Midbrain (tissue), 1 donor: ENCODE measurements around the gene IFI35.
"Not testable (repeated sequence)": the region's sequence is repeated elsewhere in the genome, so short reads cannot be mapped to it uniquely, and the experiment has no call there.

Source experiments
- DNase-seq: peaks from one replicate; lab custom pipeline; 2025; lab: John Stamatoyannopoulos, UW

The IFI35 gene

DNA sequence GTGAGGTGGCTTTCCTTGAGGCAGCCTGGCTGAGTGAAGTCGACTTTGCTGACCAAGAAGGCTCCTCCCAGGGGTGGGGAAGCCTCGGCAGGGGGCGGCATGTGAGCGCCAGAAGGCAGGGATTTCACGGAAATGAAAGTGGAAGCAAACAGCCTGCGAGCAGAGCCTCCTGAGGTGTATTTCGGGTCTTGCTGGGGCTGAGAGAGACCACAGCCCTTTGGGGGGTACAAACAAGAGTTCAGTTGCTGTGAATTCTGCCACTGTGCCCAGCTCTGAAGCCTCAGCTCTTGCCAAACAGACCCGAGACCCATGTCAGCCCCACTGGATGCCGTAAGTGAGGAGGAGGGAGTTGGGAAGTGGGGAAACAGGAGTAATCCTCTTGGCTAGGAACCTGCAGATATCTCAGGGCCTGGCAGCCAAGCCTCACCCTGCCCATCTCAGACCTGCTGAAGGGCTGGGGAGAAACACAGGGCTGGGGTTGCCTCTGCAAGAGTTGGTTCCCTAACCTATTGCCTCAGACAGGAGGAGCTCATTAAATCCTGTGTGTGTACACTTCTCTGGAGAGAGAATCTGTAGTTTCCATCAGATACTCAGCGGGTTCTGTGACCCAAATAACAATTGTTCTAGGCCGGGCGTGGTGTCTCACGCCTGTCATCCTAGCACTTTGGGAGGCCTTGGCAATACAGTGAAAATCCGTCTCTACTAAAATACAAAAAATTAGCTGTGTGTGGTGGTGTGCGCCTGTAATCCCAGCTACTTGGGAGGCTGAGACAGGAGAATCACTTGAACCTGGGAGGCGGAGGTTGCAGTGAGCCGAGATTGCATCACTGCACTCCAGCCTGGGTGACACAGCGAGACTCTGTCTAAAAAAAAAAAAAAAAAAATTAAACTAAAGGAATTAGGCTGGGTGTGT, at the start of gene IFI35:
Gene IFI35 (plus strand): TSS at position 146 of the 913 bp plus-strand sequence. CDS start 164 bp downstream, at position 310.
- peak; percentile 76 for DNase-seq

DNA sequence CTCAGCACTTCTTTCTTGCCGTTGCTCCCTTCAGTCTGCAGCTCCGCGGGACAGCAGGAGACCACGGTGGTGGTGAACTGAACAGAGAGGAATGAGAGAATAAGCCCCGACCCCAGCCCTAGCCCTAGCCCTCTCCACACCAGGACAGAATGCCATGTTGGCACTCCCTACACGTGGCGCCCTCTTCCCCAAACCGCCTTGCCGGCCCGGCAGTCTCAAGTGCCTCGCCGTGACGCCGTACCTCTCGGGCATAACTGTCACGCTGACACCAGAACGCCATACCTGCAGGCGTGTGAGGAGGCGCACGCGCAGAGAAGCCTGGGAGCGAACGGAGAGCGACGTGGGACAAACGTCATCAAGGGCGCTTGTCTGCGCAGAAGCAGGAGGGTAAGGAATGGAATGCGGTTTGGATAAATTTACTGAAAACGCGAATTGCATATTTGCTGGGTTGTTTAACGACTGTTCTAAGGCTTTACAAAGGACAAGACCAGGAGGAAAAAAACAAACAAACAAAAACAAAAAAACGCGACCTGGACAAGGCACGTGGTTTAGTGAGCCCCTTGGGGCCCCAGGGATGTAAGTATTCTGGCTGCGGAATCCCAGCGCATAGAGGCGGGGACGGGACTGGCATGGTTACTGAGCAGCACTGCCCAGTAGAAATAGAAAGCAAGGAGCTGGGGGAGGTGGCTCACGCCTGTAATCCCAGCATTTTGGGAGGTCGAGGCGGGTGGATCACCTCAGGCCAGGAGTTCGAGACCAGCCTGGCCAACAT, 42.2 kb upstream of the IFI35 start, which contains the start of gene AARSD1:
Gene AARSD1 (minus strand): TSS at position 294 of the 772 bp plus-strand sequence. CDS start 14 bp downstream, at position 280.
- DNase-seq: peak; percentile 90

DNA sequence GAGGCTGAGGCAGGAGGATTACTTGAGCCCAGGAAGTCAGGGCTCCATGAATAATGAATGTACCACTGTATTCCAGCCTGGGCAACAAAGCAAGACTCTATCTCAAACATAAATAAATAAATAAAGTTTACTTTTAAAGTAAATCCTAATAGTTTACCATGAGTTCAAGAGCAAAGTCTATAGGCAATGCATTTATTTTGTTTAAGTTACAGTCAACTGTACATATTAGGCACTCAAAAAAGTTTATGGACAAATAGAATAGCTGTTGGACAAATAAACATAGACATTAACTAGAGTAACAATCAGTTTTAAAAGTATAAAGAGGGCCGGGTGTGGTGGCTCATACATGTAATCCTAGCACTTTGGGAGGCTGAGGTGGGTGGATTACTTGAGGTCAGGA, 38.7 kb upstream of the IFI35 start:
- no peak for DNase-seq

DNA sequence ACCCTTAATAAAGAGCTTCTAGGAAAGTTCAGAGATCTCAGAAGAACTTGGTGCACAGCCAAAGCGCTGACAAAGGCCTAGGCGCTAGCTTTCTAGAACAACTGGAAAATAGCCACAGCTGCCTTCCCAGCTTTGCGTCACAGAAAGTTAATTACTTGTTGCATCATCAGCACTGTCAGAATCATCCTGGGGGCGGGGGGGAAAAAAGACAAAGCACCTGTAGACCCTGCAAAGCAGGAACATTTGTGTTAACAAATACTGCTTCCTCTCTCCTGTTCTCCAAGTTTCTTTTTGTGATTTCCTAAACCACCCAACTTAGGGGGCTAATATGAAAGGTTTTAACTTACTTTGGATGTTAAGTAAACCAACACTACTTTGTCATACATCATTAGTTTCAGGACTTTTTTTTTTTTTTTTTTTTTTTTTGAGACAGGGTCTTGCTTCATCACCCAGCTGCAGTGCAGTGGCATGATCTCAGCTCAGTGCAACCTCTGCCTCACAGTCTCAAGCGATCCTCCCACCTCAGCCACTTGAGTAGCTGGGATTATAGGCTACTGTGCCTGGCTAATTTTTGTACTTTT, 37.5 kb upstream of the IFI35 start:
- DNase-seq: peak; percentile 16

DNA sequence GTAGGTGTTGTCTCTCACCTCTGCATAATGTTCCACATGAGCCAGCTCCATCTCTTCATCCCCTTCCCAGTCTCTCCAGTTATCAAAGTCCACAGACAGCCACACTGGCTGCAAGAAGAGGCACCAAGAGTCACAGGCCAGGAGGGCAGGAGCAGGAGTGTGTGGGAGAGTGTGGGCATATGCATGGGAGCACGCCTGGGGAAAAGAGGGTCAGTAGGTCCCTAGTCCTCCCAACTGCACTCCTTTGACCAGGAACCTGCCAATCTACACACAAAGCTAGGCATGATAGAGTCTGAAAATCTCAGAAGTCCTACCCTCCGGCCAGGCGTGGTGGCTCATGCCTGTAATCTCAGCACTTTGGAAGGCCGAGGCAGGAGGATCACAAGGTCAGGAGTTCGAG, 35.0 kb upstream of the IFI35 start:
- DNase-seq: no peak

DNA sequence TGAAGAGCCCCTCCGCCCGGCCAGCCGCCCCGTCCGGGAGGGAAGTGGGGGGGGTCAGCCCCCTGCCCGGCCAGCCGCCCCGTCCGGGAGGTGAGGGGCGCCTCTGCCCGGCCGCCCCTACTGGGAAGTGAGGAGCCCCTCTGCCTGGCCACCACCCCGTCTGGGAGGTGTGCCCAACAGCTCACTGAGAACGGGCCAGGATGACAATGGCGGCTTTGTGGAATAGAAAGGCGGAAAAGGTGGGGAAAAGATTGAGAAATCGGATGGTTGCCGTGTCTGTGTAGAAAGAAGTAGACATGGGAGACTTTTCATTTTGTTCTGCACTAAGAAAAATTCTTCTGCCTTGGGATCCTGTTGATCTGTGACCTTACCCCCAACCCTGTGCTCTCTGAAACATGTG, 33.3 kb upstream of the IFI35 start:
- not testable (repeated sequence) for DNase-seq

DNA sequence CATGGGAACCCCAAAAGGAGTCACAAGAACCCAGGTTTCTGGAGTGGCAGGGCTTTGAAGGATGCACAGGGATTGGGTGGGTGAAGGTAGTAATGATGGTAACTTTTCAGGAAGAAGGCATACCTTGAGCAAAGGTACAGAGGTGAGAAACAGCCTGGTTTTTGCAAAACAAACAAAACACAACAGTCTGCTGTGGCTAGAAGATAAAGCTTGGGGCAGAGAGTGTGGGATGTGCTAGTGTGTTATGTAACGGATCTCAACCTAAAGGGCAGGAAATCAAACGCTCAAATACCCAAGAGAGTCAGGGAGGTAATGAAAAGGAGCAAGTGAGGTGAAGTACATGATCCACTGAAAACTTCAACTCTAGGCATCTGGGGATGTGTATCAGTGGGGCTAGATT, 31.3 kb upstream of the IFI35 start:
- no peak for DNase-seq

DNA sequence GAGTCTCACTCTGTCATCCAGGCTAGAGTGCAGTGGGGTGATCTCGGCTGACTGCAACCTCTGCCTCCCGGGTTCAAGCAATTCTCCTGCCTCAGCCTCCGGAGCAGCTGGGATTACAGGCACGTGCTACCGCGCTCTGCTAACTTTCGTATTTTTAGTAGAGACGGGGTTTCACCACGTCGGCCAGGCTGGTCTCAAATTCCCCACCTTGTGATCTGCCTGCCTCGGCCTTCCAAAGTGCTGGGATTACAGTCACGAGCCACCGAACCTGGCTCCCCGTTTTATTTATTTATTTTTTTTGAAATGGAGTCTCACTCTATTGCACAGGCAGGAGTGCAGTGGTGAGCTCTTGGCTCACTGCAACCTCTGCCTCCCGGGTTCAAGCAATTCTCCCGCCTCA, 30.9 kb upstream of the IFI35 start:
- not testable (repeated sequence) for DNase-seq

DNA sequence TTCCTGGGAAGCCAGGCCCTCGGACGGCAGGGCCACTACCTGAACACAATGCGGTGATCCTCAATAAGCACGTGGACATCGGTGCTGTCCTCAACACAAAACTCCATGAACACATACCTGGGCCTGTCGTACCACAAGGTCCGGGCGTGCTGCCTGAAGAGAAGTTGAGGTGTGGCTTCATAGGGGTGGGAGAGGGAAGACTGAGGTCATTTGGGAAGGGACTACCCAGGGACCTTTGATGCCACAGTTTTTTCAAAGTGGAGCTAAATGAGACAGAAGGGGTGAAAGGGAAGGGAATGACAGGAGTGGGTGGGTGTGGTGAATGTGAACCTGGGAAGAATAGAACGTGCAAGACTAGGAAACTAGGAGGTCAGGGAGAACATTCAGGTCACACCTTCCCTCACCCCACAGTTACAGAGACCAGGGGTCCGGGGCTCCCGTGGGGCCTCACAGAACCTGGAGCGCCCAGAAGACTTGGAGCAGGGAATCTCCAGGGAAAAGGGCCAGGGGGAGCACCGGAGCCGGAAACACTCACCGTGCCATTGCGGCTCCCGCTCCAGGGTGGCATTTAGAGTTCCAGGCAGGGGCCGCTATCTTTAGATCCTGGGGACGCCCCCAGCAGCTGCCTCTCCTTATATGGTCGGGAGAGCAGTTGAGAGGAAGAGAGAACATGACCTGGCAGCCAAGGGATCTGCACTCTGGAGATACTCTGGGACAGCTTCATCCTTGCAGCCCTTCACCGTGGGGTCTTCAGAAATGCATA, 26.9 kb upstream of the IFI35 start, which contains the start of gene PTGES3L:
Gene PTGES3L (minus strand): TSS at position 570 of the 763 bp plus-strand sequence. CDS start 27 bp downstream, at position 543.
- no peak for DNase-seq

DNA sequence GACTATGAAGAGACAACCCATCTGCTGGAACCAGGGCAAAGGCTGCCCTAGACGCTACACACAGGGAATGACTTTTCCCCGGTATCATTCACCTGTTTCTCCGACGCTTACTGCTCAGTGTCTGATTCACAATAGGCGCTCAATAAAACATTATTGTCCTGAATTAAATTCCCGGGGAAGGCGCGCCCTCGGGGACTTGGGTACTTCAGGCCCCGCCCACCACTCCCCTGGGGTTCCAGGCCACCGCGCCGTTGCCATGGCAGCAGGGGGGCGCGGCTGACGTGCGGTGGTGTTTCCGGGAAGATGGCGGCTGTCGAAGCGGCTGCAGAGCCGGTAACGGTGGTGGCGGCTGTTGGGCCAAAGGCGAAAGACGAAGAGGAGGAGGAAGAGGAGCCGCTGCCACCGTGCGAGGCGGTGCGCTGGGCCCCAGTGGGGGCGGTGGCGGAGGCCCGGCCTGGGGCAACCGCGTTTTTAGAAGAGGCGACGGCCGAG, 26.3 kb upstream of the IFI35 start, which contains the start of gene RUNDC1:
Gene RUNDC1 (plus strand): TSS at position 292 of the 492 bp plus-strand sequence. CDS start 12 bp downstream, at position 304.
- peak; percentile 89 for DNase-seq

DNA sequence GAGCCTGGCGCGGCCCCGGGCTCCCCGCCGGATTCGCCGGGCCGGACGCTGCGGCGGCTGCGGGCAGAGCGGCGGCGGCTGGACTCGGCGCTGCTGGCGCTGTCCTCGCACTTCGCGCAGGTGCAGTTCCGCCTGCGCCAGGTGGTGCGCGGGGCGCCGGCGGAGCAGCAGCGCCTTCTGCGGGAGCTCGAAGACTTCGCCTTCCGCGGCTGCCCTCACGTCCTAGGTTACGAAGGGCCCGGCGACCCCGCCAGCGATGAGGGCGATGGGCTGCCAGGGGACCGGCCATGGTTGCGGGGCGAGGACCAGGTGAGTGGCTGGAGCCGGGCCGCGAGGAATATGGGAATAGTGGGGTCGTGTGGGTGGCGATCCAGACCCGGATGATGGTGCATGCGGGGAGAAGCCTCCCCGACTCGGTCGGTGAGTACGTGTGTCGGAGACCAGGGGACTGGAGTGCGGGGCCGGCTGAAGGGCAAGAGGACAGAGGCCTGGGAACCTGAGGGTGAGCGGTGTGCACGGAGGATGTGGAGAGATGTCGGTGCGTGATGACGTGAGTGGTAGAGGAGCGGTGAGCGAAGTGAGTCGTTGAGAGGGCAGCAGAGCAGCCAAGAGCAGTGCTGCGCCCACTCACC, 25.7 kb upstream of the IFI35 start:
- DNase-seq: no peak

DNA sequence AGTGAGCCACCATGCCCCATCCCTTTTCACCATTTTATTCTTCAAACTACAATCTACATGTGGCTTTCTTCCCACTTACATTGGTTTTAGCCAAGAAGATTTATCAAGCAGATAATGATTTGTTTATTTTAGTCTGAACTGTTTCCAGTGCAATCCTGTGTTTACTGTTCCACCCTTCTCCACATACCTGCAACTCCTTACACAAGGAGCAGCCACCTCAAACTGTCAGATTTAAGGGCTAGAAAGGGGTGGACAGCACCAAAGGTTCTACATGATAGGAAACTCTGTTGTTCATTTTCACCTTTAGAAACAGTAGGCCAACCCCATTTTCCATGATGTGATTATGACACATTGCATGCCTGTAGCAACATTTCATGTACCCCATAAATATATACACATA, 24.3 kb upstream of the IFI35 start:
- no peak for DNase-seq

DNA sequence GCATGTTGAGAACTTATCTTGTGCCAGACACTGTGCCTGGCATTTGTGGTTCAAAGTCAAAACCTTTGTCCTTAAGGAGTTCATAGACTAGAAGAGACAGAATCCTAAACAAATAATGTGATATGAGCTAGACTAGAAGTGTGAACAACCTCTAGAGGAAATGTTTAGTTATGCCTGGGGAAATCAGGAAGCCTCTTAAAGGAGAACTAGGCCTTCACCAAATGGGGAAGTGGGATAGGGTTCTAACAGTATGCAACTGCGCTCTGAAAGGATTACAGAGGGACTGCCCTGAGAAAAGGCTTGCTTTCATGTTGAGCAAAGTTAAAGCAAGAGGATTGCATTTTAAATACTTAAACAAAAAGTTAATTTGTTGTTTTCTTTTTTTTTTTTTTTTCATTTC, 21.4 kb upstream of the IFI35 start:
- DNase-seq: no peak

DNA sequence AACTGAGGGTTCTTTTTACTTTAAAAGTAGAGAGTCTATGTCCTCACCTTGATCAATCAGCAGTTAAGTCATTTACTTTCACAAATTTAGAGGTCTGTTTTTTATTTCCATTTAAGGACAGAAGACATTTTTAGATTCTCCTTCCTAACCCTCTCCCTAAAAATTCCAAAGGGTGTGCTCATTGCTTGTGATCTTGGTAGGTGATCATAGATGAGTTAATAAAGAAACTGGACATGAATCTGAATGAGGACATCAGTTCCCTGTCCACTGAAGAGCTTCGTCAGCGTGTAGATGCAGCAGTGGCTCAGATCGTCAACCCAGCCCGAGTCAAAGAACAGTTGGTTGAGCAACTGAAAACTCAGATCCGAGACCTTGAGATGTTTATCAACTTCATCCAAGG, 17.4 kb upstream of the IFI35 start:
- DNase-seq: no peak

DNA sequence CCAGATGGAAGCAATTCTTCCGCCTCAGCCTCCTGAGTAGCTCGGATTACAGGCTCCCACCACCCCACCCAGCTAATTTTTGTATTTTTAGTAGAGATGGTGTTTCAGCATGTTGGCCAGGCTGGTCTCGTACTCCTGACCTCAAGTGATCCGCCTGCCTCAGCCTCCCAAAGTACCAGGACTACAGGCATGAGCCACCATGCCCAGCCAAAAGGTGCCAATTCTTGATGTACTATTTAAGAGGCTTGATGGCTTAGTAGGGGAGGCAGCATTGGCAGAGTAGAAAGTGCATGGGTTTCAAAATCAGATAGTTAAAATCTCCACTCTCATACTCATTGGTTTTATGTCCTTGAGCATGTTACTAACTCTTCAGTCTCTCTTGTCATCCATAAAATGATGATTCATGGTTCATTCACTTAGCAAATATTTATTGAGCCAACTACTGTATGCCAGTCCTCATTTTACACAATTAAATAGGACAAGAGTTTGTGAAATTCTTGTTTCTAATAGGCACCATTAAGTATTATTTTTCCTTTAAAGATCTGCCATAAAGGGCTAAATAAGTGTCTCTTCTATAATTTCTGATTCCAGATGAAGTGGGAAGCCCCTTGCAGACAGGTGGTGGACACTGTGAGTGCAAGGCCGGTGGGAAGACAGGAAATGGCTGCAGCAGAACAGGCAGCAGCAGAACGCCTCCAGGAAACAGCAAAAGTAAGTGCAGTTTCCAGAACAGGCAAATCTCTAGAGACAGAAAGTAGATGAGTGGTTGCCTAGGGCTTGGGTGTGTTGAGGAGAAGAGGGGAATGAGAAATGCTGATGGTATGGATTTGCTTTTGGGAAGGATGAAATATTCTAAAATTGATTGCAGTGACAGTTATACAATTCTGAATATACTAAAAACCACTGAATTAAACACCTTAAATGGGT, 16.6 kb upstream of the IFI35 start:
- DNase-seq: no peak

DNA sequence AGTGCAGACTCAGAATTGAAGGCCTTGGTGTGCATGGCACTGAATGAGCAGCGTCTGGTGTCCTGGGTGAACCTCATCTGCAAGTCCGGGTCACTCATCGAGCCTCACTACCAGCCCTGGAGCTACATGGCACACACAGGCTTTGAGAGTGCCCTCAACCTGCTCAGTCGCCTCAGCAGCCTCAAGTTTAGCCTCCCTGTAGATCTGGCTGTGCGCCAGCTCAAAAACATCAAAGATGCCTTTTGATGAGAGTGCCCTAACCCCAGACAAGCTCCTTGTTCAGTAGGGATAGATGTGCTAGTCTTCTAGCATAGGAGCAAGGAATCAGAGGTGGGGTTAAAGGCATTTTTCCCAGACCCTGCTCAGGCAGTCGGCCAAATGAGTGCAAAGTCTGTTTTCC, 15.1 kb upstream of the IFI35 start:
- DNase-seq: no peak

DNA sequence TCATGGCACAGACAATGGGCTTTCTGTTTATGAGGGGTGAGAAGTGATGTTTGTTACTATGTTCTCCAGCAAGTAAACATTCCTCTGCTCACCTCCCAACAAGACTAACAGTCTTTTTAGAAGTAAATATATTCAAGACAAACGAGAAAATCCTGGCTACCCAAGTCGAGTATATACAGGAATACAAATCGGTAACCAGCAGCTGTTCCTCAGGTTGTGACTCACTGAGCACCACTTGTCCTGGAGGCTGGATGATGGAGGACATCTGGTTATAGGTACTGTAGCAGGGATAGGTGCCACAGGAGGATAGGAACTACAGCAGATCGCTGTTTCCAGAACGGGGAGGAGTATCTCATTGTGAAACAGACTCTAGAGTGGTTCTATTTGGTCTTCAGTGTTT, 13.7 kb upstream of the IFI35 start:
- no peak for DNase-seq

DNA sequence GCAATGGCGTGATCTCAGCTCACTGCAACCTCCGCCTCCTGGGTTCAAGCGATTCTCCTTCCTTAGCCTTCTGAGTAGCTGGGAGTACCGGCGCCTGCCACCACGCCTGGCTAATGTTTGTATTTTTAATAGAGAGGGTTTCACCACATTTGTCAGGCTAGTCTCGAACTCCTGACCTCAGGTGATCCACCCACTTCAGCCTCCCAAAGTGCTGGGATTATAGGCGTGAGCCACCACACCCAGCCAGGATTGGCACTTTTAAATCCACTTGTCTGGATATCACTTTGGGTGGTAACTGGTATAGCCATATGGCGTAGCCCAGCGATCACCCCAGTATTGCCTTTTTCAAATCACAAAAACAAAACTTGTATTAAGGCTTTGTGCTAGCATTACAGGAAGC, 12.7 kb upstream of the IFI35 start:
- DNase-seq: not testable (repeated sequence)

DNA sequence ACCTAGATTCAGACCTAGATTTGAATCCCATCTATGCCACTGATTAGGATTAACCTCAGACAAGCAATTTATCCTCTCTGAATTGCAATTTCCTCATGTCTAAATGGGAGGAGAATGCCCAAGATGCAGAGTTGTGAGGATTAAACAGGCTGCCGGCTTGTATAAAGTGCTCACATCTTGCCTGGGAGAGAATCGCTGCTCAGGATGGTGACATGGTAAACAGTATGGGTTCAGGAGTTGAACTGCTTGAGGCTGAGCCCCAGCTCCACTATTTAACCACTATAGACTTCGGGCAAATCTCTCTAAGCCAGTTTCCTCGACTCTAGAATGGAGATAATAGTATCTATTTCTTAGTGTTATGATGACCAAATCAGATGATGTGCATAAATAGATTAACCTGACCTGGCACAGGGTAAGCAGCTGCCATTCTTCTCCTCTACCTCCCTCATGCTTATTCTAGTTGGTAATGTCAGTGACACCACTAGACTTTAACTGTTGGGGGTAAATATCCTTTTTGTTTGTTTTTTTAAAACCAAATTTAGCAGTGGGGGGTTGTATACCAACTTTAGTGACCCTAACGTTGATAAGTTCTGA, 9.1 kb upstream of the IFI35 start:
- no peak for DNase-seq
